HG02763 (cell line): ENCODE data around the gene GRK4.
"Not testable (repeated sequence)": the region's sequence is repeated elsewhere in the genome, so short reads cannot be mapped to it uniquely, and the experiment has no call there.

Experiments
- ATAC-seq: cut with Tn5 transposase; IDR thresholded peaks from one replicate; pipeline ENCODE4 v1.9.1; 2021; ENCODE audit warnings: mild to moderate bottlenecking, moderate library complexity; ENCODE audit not compliant: unreplicated experiment

GRK4 gene

DNA sequence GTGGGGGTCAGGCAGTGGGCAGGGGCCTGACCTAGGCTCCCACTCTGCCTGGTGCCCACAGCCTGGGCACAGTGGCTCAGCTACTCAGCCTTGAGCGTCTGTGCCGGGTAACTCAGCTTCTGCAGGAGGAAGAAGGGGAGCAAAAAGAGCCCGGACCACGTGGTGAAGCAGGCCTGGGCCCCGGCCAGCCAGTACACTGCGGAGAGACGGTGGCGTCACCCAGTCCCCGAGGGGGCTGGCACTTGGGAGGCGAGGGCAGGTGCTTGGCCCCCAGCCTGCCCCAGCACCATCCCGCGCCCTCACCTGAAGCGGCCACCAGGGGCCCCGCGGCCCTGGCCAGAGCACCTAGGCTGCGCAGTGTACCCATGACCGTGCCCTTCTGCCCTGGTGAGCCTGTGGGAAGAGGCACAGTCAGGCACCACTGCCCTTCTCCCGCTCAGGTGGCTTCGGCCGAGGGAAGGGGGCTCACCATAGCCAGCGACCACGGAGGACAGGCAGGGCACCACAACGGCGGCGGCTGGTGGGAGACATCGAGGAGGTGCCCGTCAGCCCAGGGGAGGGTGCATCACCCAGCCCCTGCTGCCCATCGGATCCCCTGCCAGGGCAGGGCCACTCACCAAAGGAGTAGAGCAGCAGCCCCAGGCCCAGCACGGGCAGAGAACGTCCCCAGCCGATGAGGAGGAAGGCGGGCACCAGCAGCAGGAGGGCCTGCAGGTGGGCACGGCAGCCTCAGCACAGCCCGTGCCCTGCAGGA lies 32.4 kb upstream of the GRK4 start:
- ATAC-seq = no peak

DNA sequence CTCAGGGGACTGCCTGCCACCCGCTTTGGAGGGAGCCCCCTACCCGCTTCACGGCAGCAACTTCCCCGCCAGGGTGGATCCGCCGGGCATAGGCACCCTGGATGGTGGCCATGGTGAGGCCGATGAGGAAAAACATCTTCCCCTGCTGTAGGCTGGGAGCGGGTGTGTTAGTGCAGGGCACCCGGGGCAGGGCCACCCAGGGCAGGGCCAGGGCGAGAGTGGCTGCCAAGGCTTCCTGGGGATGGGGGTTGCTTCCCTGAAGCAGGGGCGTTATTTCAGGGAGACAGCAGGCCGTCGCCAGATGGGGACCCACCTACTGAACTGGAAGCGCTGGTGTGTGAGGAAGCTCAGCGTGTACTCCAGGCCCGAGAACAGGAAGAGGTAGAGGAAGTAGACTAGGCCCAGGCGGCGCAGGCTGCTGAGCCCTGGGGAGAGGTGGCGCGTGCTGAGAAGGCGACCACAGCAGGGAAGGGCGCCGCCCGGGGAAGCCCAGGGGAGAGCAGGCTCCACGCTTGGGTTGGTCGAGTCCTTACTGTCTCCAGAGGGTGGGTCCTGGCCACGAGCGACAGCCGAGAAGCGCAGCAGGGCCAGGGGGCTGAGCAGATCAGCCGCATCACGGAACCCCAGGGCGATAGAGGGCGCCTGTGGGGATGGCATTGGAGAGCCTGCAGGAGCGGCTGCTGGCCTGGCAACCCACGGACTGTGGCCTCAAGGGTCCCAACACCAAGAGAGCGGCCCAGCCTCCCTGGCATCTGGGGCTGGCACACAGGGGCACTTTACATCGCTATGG lies 31.7 kb upstream of the GRK4 start:
- ATAC-seq = peak; percentile 27

DNA sequence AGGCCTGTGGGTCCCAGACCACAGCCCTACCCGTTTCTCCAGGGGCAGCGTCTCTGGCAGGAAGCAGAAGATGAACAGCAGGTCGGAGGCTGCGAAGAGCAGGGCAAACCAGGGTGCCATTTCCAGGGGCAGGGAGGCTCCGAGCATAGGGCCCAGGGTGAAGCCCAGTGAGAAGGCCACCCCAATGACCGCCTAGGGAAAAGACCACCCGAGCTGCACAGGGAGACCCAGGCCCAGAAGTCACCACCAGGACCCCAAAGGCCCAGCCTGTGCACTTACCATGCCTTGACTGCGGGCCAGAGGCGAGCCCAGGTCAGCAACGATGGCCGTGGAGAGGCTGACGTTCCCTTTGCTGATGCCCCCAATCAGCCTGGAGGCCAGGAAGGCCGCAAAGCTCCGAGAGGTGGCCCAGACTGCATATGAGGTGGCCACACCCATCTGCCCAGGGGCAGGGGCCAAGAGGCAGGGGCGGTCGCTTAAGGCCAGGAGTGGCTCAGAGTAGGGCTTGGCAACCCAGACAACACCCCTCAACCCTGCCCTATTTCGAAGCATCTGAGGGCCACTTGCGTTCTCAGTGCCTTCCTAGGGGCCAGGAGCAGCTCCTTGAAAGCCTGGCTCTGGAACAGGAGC lies 30.9 kb upstream of the GRK4 start:
- no peak for ATAC-seq

DNA sequence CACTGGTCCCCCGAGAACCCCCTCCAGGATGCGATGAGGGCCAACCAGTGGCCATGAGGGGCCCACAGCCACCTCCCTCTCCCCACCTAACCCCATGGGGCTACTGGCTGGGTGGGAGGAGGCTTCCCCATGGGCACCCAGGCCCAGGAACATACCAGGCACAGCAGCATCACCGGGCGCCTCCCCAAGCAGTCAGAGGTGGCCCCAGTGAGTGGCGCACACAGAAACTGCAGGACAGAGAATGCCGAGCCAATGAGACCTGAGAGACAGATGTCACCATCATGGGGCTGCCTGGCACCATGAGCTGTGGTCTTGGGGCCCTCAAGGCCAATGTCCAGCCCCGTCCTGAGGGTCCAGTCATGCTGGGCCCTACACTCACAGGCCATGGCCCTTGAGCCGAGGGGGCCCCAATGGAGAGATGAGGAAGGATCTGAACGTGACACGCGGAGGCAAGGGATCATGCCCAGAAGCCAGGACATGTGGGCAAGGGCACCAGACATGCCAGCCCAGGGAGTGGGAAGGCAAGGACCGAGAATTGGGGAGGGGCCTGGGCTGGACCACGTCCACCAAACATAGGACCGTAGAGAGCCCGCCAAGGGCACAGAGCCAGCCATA lies 30.3 kb upstream of the GRK4 start:
- ATAC-seq = no peak

DNA sequence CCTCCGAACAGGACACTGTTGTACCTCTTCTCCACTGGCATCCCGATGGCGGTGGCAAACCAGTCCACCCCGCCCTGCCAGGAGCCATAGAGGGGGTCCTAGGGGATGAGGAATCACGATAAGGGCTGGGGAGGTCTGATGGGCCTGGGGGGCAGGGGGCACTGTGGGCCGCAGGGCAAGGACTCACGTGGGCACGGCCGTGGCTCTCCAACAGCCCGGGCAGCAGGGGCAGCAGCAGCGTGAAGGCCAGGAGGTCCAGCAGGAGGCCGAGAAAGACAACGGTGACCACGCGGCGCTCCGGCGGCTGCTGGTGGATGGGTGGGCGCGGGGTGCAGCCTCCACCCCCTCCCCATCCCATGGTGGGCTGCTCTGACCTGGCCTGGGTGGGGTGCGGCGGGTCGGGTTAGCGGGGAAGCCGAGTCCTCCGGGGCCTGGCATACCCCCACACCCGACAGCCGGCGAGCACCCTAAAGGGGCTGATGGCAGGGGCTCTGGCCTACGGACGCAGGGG lies 29.8 kb upstream of the GRK4 start:
- ATAC-seq = no peak

DNA sequence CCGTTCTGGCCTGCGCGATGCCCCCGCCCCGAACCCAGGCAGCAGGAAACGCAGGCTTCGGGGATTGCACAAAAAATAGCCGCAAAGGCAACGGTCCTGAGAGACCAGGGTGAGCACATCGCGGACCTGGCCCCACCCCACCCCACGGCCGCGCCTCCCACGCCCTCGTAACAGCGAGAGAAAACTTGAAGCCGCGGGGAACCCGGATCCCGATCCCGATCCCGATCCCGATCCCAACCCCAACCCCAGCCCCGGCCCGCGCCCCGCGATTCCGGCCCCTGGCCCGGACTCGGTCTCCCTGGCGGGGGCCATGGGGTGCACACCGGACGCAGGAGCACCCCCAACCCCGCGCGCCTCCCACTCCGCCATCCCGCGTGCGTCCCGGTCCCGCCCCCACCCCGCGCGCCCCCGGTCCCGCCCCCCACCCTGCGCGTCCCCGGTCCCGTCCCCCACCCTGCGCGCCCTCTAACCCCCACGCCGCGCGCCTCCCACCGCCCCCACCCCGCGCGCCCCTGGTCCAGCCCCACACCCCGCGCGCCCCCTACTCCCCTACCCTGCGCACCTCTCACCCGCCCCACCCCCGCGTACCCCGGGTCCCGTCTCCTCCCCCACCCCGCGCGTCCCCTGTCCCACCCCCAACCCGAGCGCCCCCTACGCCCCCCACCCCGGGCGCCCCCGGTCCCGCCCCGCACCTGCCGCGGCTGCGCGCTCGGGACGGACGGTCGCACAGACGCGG lies 29.1 kb upstream of the GRK4 start:
- no peak for ATAC-seq

DNA sequence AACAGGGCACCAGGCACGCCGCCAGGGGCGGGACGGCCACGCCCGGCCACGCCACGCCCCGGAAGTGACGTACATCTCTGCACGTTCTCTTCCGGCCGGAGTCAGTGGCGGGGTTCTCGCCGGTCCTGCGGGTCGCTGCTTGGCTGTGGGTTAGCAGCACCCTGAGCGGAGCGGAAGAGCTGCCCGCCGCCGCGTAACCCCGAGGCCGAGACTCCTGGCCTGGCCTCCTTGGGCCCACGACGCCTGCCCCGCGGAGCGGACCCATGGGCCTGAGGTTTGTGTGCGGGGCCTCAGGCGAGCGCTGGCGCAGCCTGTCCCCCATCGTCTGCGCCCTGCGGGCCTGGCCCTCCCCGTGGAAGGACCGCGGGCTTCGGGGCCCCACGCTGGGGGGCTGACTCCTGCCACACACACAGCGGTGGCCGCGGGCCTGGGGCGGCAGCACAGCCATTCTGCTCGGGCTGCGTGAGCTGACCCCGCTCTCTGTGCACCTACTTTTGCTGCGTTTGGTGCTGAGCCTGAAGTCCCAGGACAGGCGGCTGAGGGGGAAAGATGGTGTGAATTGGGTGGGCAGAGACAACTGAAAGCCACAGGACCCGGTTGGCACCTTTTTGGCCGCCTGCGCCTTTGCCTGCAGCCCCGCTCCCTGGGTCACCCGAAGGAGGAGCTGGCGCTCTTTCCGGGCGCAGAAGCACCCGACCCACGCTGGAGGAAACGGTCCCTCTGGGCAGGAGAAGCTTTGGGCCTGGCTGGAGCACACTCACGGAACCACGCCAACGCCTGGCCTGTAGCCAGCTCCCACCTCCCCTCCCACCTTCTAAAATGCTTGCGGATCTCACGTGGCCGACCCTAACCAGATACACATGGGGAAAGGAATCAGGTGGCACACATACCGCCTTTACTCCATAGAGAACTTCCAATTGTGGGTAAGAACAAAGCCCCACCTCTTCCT lies 28.3 kb upstream of the GRK4 start:
- peak; percentile 51 for ATAC-seq

DNA sequence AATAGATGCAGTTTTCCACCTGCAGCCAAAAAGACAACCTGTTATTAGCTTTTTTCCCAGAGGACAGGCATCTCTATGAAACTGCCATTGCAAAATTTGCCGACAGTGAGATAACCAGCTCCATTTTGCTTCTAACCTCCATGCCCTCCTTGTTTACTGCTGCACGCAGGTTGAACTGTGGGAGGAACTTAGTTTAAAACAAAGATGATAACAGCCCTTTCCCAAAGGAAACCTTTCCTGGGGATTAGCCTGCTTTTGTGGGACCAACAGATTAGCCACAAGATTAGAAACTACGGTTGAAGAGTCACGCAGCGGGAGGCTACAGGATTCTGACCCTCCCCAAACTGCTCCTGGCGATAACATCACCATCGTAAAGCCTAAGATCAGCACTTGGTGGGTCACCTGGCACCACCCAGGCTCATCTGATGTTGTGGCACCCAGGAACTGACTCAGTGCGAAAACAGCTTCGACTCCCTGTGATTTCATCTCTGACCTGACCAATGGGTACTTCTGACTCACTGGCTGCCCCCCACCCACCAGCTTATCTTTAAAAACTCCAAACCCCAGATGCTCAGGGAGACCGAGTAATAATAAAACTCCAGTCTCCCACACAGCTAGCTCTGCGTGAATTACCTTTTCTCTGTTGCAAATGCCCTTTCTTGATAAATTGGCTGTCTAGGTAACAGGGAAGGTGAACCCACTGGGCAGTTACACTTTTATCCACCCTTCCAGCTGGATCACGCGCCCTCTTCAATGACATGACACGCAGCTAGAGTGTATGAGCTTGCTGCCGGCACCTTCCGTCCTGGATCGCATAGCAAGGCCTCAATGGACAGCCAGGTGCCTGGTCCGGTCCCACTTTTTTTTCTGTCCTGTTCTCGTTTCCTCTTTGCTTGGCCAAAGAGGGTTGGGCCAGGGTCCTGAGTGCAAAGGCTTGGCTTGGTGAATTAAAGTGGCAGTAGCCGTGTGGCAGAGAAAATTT lies 27.3 kb upstream of the GRK4 start:
- ATAC-seq = no peak

DNA sequence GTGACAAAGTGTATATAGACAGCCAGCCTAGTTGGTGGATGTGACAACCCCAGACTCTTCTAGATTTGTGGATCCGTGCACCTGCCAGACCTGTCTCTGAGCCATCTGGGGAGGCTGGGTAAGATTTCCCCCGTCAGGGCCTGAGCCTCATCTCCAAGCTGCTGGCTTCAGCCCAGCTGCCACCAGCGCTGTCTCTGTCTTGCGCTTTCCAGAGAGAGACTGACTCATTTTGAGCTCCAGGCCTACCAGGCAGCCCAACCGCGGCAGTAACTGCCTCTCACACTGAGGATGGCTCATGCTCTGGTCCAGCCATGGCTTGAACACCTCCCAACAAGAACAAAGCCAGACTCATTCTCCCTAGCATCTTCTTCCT lies 26.6 kb upstream of the GRK4 start:
- ATAC-seq = no peak

DNA sequence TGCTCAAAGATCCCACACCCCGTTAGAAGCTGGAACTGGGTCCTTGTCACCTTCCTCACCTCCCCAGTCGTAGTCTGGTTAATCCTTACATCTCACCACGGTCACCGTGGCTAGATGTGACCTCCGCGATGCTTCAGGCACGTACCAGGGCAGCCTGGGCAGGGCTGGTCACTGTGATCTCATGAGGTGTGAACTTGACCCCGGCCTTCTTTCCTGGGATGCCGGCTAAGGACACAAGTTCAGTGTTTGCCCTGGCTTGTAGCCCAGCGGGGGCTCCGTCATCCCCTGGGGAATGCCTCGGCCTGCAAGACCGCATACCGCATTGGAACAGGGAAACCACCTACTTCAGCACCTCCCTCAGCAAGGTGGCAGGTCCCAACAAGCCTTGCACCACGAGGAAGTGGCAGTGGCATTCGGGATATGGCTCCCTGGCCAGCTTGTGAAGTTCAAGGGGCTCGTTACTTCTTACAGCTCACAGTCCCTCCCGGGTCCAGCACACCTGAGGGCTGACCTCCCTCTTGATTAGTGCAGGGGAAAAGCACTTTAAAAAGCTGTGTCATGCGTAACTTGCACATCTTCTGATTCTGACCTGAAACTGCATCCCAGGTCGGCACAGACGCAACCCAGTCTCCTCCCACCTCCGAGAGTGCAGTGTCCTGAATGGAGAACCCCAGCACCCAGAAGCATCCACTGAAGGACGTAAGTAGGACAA lies 26.1 kb upstream of the GRK4 start:
- ATAC-seq = no peak

DNA sequence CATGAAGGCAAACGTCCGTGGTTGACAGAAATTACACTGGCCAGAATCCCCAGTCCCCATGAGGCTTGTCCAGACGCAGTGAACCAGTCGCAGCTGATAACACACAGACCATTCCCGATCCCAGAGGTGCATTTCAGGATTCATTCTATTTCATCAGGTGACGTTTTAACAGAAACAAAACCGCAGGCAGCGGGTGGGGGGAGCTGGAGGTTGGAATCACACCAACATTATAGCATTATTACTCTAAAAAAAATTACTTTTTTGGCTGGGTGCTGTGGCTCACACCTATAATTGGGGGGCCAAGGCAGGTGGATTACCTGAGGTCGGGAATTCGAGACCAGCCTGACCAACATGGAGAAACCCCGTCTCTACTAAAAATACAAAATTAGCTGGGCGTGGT lies 25.4 kb upstream of the GRK4 start:
- ATAC-seq = no peak

DNA sequence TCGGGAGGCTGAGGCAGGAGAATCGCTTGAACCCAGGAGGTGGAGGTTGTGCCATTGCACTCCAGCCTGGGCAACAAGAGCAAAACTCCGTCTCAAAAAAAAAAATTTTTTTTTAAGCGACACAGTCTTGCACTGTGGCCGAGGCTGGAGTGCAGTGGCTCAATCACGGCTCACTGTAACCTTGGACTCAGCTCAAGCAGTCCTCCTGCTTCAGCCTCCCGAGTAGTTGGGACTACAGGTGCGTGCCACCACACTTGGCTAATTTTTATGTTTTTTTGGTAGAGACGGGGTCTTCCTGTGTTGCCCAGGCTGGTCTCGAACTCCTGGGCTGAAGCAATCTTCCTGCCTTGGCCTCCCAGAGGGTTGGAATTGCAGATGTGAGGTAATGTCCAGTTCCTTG lies 25.0 kb upstream of the GRK4 start:
- ATAC-seq = not testable (repeated sequence)

DNA sequence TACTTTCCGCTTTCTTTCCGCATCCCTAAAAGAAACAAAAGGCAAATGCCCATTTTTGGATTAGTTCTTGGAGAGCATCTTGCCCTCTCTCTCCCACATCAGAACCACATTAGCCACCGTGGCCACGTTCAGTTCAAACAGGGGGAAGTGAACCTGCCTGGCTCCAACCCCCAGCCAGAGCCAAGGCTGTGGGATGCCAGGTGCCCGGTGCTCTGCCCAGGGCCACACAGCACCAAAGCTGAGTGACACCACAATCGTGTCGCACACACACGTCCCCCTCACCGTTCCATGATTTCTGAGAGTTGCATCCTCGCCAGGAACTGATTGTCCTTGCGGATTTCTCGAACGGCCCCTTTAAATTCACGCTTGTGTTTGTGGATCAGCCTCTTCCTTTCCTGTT lies 24.5 kb upstream of the GRK4 start:
- ATAC-seq = no peak

DNA sequence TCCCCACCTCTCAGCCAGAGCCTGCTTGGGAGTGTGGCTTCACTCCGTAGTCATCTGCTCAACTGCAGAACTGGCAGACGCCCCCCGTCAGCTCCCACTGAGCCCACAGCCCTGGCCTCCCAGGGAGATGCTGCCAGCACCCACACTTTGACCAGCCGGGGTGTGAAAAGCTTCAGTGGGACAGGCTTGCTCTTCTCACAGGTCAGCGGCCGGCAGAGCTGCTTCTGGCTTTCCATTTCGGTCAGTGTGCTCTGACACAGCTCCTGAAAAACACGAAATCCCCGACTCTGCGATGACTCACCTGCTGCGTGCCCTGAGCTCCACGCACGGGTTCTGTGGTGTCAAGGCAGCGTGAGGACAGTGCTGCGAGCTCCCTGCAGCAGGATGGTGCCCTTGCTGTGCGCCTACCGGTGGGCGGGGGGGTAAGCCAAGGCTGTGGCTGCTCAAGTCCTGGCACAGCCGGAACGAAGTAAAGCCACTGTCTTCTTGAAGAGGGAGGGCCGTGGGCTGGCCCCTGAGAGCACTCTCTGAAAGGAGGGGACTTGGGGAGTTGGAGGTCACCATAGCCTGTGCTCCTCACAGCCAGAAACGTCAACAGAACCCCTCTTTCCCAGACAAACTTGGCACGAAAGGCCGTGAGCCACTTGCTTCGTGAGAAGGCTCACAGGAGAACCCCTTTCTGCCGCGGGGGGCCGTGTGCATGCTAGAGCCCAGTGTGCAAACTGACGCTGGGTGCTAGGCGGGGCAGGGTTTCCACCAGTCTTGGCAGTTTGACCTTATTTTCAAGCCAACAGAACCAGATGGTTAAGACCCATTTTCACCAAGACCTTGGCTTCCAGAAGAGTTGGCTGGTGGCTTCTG lies 23.8 kb upstream of the GRK4 start:
- no peak for ATAC-seq

DNA sequence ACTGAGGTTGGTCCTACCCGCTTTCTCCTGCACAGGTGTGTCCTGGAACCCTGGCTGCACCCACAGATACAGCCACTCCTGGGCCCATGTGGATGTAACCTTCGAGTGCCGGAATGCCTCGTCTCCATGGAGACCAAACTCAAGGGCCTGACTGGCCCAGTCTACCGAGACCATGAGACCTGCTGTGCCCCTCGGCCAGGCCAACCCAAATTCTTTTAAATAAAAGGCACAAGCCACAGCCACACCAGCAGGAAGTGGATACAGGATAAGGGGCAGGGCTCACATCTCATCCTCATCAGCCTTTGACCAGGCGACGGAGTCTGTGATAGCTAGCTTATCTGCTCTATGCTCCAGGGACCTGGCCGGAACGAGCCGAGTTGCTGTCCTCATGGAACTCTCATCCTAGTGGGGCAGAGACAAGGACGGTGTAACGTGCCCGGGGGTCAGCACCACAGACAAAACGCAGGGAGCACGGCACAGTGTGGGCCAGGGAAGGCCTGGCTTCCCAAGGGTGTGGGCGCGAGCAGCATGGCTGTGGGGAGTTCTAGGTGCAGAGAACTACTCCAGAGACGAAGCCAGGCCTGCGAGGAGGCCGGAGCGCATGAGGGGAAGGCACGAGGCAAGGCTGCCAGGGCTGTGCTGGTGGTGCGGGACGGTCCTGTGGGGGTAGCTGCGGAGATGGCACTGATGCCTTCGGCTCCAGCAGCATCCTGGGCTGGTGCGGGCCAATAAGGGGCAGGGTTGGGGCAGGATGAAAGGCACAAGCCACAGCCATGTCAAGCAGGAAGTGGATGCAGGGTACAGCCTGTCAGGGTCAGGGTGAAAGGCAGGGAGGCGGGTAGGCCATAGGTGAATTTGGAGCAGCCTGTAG lies 22.9 kb upstream of the GRK4 start:
- ATAC-seq = no peak
